ENCODE results near the gene AFAP1.
"Not testable (repeated sequence)": the region's sequence is repeated elsewhere in the genome, so short reads cannot be mapped to it uniquely, and the experiment has no call there.

DNA sequence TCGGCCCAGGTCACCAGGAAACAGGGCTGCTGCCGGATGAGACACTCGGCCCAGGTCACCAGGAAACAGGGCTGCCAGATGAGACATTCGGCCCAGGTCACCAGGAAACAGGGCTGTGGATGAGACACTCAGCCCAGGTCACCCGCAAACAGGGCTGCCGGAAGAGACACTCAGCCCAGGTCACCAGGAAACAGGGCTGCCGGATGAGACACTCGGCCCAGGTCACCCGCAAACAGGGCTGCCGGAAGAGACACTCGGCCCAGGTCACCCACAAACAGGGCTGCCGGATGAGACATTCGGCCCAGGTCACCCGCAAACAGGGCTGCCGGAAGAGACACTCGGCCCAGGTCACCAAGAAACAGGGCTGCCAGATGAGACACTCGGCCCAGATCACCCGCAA is 21.5 kb downstream of the AFAP1 start:
- TF ChIP-seq TAF1 (IDR thresholded peaks at IDR 0.05; ENCODE audit: low read depth, low read length); RXRA (IDR thresholded peaks at IDR 0.05; ENCODE audit: insufficient read depth, low read depth, low read length); CHD2 (IDR thresholded peaks at IDR 0.05; ENCODE audit: low read length); POLR2AphosphoS5 (IDR thresholded peaks at IDR 0.05; ENCODE audit: low read depth, low read length); MAFK (IDR thresholded peaks at IDR 0.05; ENCODE audit: low read depth, low read length); SRF (IDR thresholded peaks at IDR 0.05; ENCODE audit: low read depth, low read length); SP1 (IDR thresholded peaks at IDR 0.05; ENCODE audit: low read depth, low read length); SUZ12 (IDR thresholded peaks at IDR 0.05; ENCODE audit: low read length); EZH2 (IDR thresholded peaks at IDR 0.05; ENCODE audit: low read depth, low read length, severe bottlenecking); SIN3A (conservative IDR thresholded peaks at IDR 0.05 in 1 of 2, IDR thresholded peaks at IDR 0.05 in 1 of 2; ENCODE audit: low read depth in 1 of 2, low read length in 2 of 2): not testable (repeated sequence)
- TF ChIP-seq, protein P1, sequence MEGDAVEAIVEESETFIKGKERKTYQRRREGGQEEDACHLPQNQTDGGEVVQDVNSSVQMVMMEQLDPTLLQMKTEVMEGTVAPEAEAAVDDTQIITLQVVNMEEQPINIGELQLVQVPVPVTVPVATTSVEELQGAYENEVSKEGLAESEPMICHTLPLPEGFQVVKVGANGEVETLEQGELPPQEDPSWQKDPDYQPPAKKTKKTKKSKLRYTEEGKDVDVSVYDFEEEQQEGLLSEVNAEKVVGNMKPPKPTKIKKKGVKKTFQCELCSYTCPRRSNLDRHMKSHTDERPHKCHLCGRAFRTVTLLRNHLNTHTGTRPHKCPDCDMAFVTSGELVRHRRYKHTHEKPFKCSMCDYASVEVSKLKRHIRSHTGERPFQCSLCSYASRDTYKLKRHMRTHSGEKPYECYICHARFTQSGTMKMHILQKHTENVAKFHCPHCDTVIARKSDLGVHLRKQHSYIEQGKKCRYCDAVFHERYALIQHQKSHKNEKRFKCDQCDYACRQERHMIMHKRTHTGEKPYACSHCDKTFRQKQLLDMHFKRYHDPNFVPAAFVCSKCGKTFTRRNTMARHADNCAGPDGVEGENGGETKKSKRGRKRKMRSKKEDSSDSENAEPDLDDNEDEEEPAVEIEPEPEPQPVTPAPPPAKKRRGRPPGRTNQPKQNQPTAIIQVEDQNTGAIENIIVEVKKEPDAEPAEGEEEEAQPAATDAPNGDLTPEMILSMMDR (IDR thresholded peaks at IDR 0.05; ENCODE audit: control extremely low read depth in 1 of 3, insufficient read depth in 1 of 3, low read depth in 1 of 3, low read length in 3 of 3), result not testable (repeated sequence)

Data from H1 (cell line).